Tibial nerve (tissue), 4 donors: ENCODE measurements around the gene MAGI1. TPM values are rescaled to one million over a fixed set of nuclear protein-coding genes. Genes with fewer than 3 reads are reported as not detected.

Experiments
- DNase-seq, 2 donors: peaks; one replicate each; pipeline ENCODE4 v3.0.0-alpha.2; 2019; ENCODE audit warnings: low spot score in 2 of 2
- H3K27ac ChIP-seq, 4 donors: fragments of 200-600 bp; sonication (generic) in 3 of 4; one replicate each; pipeline ENCODE4 v1.5.1; 2017 to 2019; ENCODE audit warnings: mild to moderate bottlenecking in 1 of 4
- H3K27me3 ChIP-seq, 2 donors: fragments of 200-600 bp; sonication (generic) in 1 of 2; one replicate each; pipeline versions ENCODE4 v1.5.1 to v1.6.0; 2017 to 2019
- H3K36me3 ChIP-seq, 3 donors: fragments of 200-600 bp; sonication (generic); one replicate each; pipeline ENCODE4 v1.5.1; 2018 to 2019
- H3K4me1 ChIP-seq, 4 donors: fragments of 200-600 bp; sonication (generic) in 3 of 4; one replicate each; pipeline ENCODE4 v1.5.1; 2017 to 2019
- H3K4me3 ChIP-seq, 4 donors: fragments of 200-600 bp; sonication (generic) in 3 of 4; one replicate each; pipeline ENCODE4 v1.5.1; 2017 to 2019; ENCODE audit warnings: mild to moderate bottlenecking in 1 of 4, moderate library complexity in 1 of 4
- H3K9me3 ChIP-seq, 4 donors: fragments of 200-600 bp; sonication (generic) in 3 of 4; one replicate each; pipeline ENCODE4 v1.5.1; 2017 to 2019
- EP300 ChIP-seq, 2 donors: sonication (generic); formaldehyde crosslinking; IDR thresholded peaks; one replicate each; pipeline ENCODE4 v1.6.1; 2017; ENCODE audit warnings: antibody characterized with exemption in 2 of 2, mild to moderate bottlenecking in 1 of 2
- POLR2A ChIP-seq, 2 donors: fragments of 450-650 bp; IDR thresholded peaks; one replicate each; pipeline ENCODE4 v1.6.1; 2017; ENCODE audit warnings: antibody characterized with exemption in 2 of 2, mild to moderate bottlenecking in 2 of 2, moderate library complexity in 2 of 2
- WGBS, 2 donors: methylation state at CpG; one replicate each; pipeline ENCODE4 v1.1.5; 2018; 5-methylcytosine and 5-hydroxymethylcytosine counted together
- total RNA-seq, 4 donors: library from RNA; depleted of rRNA; stranded (reverse); fragments of >200 nt; gene quantifications; one replicate each; pipeline ENCODE4 v1.1.0, GENCODE V29; 2016
- TF ChIP-seq, protein P1 (sequence below), 5 experiments: fragments of 200-600 bp in 3 of 5; fragments of 450-650 bp in 2 of 5; sonication (generic) in 3 of 5; IDR thresholded peaks; one replicate each; pipeline ENCODE4 v1.5.1; 2016 to 2019; ENCODE audit warnings: antibody characterized with exemption in 5 of 5, mild to moderate bottlenecking in 3 of 5, moderate library complexity in 2 of 5

Gene MAGI1
- total RNA-seq, 4 donors from 2014 or later, result 30.6 to 52.8 (median 36.1) TPM

DNA sequence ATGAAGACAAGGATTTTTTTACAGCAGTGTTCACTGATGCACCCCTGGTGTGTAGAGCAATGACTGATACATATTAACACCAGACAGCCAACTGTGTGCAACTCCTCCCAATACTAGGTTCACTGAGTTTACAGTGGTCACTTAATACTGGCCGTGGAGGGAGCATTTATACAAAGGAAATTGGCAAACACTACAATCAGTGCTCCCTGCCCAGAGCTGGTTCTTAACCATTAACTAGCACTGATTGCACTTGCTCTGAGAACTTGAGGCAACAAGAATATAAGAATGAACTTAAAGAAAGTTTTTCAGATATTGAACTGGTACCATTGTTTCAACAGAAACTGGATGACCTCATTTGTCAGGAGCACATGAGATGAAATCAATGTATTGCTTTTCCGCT, 110.6 kb downstream of the MAGI1 start:
- no peaks in the 10 kb centered on the region for H3K4me1 ChIP-seq
- H3K27me3 ChIP-seq, result no peaks in the 10 kb centered on the region
- DNase-seq, result no peak
- 55 to 57% methylated on average over 2 of the region's 2 CpGs for WGBS, 2 donors
- H3K4me3 ChIP-seq, result no peak overlapping the region
- peaks cover 0 to 3% (median 0%) of the 10 kb centered on the region in 4 donors for H3K9me3 ChIP-seq
- peaks cover 0 to under 1% (median 0%) of the 10 kb centered on the region in 3 donors for H3K36me3 ChIP-seq
- TF ChIP-seq POLR2A (IDR thresholded peaks at IDR 0.05), result no peak
- no peak for TF ChIP-seq EP300 (IDR thresholded peaks at IDR 0.05)
- TF ChIP-seq, protein P1, sequence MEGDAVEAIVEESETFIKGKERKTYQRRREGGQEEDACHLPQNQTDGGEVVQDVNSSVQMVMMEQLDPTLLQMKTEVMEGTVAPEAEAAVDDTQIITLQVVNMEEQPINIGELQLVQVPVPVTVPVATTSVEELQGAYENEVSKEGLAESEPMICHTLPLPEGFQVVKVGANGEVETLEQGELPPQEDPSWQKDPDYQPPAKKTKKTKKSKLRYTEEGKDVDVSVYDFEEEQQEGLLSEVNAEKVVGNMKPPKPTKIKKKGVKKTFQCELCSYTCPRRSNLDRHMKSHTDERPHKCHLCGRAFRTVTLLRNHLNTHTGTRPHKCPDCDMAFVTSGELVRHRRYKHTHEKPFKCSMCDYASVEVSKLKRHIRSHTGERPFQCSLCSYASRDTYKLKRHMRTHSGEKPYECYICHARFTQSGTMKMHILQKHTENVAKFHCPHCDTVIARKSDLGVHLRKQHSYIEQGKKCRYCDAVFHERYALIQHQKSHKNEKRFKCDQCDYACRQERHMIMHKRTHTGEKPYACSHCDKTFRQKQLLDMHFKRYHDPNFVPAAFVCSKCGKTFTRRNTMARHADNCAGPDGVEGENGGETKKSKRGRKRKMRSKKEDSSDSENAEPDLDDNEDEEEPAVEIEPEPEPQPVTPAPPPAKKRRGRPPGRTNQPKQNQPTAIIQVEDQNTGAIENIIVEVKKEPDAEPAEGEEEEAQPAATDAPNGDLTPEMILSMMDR (IDR thresholded peaks at IDR 0.05), result no peak
- H3K27ac ChIP-seq, result no peak overlapping the region

DNA sequence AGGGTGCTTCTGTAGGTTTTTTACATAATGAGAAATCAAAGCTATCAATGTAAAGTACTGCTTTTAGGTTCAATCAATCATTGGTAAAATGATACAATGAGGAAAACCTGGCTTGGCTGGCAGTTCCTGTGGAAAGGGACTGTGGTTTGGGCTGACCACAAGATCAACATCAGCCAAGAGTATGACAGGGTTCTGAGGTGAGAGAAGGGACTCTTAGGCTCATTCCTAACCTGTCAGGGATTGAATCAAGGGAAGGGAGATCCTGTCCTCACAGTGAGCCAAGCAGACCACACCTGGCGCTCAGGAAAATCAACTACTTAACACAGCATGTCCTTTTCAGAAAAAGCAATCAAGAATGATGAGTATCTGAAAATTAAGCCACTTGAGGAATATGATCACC, 111.1 kb downstream of the MAGI1 start:
- DNase-seq, result no peak
- WGBS, 2 donors, result 89 to 95% methylated on average over 1 of the region's 1 CpG

DNA sequence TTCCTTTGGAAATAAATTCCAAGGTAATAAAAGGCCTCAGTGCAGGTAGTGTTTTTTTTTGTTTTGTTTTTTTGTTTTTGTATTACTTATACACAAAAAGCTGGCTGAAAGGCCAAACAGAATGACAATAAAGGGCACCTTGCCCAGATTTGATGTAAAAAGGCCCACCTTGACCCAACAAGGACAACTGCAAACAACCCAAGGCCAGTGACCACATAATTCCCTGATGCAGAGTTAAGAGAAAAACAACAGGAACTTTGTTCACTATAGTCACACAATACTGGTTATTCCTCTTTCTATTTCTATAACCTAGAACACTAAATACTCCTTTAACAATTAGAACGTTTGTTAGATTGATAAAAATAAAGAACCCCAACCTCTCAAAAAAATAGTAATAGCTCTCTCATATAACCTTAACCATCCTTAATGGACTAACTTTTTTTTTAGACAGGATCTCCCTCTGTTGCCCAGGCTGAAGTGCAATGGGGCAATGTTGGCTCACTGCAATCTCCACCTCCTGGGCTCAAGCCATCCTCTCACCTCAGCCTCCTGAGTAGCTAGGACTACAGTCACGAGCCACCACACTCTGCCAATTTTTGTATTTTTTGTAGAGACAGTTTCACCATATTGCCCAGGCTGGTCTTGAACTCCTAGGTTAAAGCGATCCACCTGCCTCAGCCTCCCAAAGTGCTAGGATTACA, 113.3 kb downstream of the MAGI1 start:
- Histone ChIP-seq H3K27ac (no peak overlapping the region), H3K27me3 (no peaks in the 10 kb centered on the region), H3K4me3 (no peak overlapping the region), H3K36me3 (no peaks in the 10 kb centered on the region), H3K9me3 (no peaks in the 10 kb centered on the region), H3K4me1 (no peaks in the 10 kb centered on the region)
- 75 to 79% methylated on average over 3 of the region's 3 CpGs for WGBS, 2 donors
- no peak for DNase-seq
- no peak for TF ChIP-seq EP300 (IDR thresholded peaks at IDR 0.05)
- TF ChIP-seq, protein P1 (IDR thresholded peaks at IDR 0.05), result no peak
- TF ChIP-seq POLR2A (IDR thresholded peaks at IDR 0.05), result no peak

More for the DNA sequence above, 111.1 kb downstream of the MAGI1 start:
- no peak for TF ChIP-seq POLR2A (IDR thresholded peaks at IDR 0.05)
- TF ChIP-seq, protein P1 (IDR thresholded peaks at IDR 0.05), result no peak
- no peak for TF ChIP-seq EP300 (IDR thresholded peaks at IDR 0.05)
- Histone ChIP-seq H3K27me3 (no peaks in the 10 kb centered on the region), H3K27ac (no peak overlapping the region), H3K9me3 (no peaks in the 10 kb centered on the region), H3K36me3 (no peaks in the 10 kb centered on the region), H3K4me3 (no peak overlapping the region), H3K4me1 (no peaks in the 10 kb centered on the region)

DNA sequence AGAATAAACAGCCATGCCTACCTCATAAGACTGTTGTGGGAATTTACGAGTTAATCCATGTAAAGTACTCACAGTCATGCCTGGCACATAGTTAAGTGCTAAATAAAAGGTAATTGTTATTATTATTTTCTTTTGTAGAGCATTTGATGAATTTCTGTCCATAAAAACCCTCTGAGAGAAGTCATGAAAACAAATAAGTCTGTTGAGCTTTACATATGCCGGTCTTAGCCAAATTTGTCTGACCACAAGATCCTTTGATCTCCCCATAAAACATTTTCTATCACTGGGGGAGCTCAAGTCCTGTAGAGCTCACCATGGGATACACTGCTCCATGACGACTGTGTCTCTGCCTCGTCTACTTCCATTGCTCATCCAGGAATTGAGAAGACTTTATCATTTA, 114.0 kb downstream of the MAGI1 start:
- WGBS, 2 donors, result 67 to 69% methylated on average over 4 of the region's 4 CpGs
- no peak for DNase-seq
- Histone ChIP-seq H3K9me3 (no peaks in the 10 kb centered on the region), H3K27me3 (no peaks in the 10 kb centered on the region), H3K36me3 (no peaks in the 10 kb centered on the region), H3K4me1 (no peaks in the 10 kb centered on the region), H3K4me3 (no peak overlapping the region), H3K27ac (no peak overlapping the region)
- TF ChIP-seq EP300 (IDR thresholded peaks at IDR 0.05) (no peak), POLR2A (IDR thresholded peaks at IDR 0.05) (no peak)
- TF ChIP-seq, protein P1 (IDR thresholded peaks at IDR 0.05), result no peak

DNA sequence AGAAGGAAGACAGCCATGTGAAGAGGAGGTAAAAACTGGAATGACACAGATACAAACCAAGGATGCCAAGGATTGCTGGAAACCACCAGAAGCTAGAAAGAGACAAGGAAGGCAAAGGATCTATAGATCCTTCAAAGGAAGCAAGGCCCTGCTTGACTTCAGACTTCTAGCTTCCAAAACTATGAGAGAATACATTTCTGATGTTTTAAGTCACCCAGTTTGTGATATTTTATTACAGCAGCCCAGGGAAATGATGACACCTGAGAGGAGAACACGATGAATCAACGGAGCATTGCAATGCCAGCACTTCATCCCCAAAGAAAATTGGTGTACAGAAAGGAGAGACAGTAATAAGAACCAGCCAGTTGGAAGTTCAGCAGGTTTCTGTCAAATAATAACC, 116.3 kb downstream of the MAGI1 start:
- no peaks in the 10 kb centered on the region for H3K36me3 ChIP-seq
- 93 to 100% methylated on average over 2 of the region's 2 CpGs for WGBS, 2 donors
- no peaks in the 10 kb centered on the region for H3K27me3 ChIP-seq
- H3K9me3 ChIP-seq, result peaks cover 0 to 11% (median 1%) of the 10 kb centered on the region in 4 donors
- no peak for DNase-seq
- TF ChIP-seq EP300 (IDR thresholded peaks at IDR 0.05) (no peak), POLR2A (IDR thresholded peaks at IDR 0.05) (no peak)
- TF ChIP-seq, protein P1 (IDR thresholded peaks at IDR 0.05), result no peak
- no peak overlapping the region for H3K4me3 ChIP-seq
- no peak overlapping the region for H3K27ac ChIP-seq
- no peaks in the 10 kb centered on the region for H3K4me1 ChIP-seq
